ENCODE measurements around the gene PRKN.
"Not testable (repeated sequence)": the region's sequence is repeated elsewhere in the genome, so short reads cannot be mapped to it uniquely, and the experiment has no call there.

The PRKN gene

GRCh38 chr6:161891542-161891941, 836.0 kb downstream of the PRKN start:
- TF ChIP-seq CTCF (IDR thresholded peaks at IDR 0.05; ENCODE audit: low read depth, low read length, missing control alignments), result no peak
- DNase-seq (ENCODE audit: low read depth), result no peak
- no peak overlapping the region for H3K4me3 ChIP-seq (ENCODE audit: low read depth, low read length)

GRCh38 chr6:161890832-161891297, 836.7 kb downstream of the PRKN start:
- no peak for DNase-seq (ENCODE audit: low read depth)
- TF ChIP-seq CTCF (IDR thresholded peaks at IDR 0.05; ENCODE audit: low read depth, low read length, missing control alignments), result no peak
- H3K4me3 ChIP-seq (ENCODE audit: low read depth, low read length), result no peak overlapping the region

- H3K4me3 ChIP-seq (ENCODE audit: low read depth, low read length), result no peak overlapping the region
- DNase-seq (ENCODE audit: low read depth), result no peak
- TF ChIP-seq CTCF (IDR thresholded peaks at IDR 0.05; ENCODE audit: low read depth, low read length, missing control alignments), result no peak
Observed at GRCh38 chr6:161890133-161890831, 837.3 kb downstream of the PRKN start.

- no peak for TF ChIP-seq CTCF (IDR thresholded peaks at IDR 0.05; ENCODE audit: low read depth, low read length, missing control alignments)
- no peak for DNase-seq (ENCODE audit: low read depth)
- H3K4me3 ChIP-seq (ENCODE audit: low read depth, low read length), result no peak overlapping the region
Observed at GRCh38 chr6:161889324-161889723, 838.2 kb downstream of the PRKN start.

- not testable (repeated sequence) for H3K4me3 ChIP-seq (ENCODE audit: low read depth, low read length); DNase-seq (ENCODE audit: low read depth)
Observed at GRCh38 chr6:161886545-161886944, 841.0 kb downstream of the PRKN start.

GRCh38 chr6:161884782-161885181, 842.8 kb downstream of the PRKN start:
- TF ChIP-seq CTCF (IDR thresholded peaks at IDR 0.05; ENCODE audit: low read depth, low read length, missing control alignments), result no peak
- H3K4me3 ChIP-seq (ENCODE audit: low read depth, low read length), result no peak overlapping the region
- no peak for DNase-seq (ENCODE audit: low read depth)

GRCh38 chr6:161882196-161882765, 845.3 kb downstream of the PRKN start:
- H3K4me3 ChIP-seq (ENCODE audit: low read depth, low read length), result no peak overlapping the region
- TF ChIP-seq CTCF (IDR thresholded peaks at IDR 0.05; ENCODE audit: low read depth, low read length, missing control alignments), result no peak
- no peak for DNase-seq (ENCODE audit: low read depth)

Measured in GM12864 (cell line).